NCI-H2196 treated with DMSO at 0.1 percent for 48 hours (cell line): Measurements from ENCODE around the gene STKLD1.
"Not testable (repeated sequence)": the region's sequence is repeated elsewhere in the genome, so short reads cannot be mapped to it uniquely, and the experiment has no call there.

ENCODE experiments used
- DNase-seq: peaks from one replicate; lab custom pipeline; 2025; ENCODE audit not compliant: unreplicated experiment; lab: John Stamatoyannopoulos, UW

The STKLD1 gene

GRCh38 chr9:133382507-133383141, 6.5 kb downstream of the STKLD1 start:
- DNase-seq, result no peak

GRCh38 chr9:133383438-133383837, 7.3 kb downstream of the STKLD1 start:
- DNase-seq, result no peak

GRCh38 chr9:133384736-133385321, 8.7 kb downstream of the STKLD1 start:
- DNase-seq, result no peak

DNA sequence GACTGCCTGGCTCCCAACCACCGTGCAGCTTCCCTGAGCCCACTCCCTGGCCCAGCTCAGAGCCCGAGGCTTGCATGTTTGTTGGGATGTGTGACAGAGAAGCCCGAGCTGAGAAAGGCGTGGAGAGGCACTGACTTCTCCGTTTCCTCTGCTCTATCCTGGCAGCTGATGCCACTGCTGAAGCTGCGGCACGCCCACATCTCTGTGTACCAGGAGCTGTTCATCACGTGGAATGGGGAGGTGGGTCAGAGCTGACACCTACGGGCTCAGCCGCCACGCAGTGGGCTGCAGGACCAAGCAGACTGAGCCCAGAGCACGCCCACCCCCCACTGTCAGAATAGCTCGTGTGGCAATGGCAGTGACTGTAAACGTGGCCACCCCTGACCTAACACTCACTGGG, 9.3 kb downstream of the STKLD1 start:
- no peak for DNase-seq

GRCh38 chr9:133386338-133386737, 10.2 kb downstream of the STKLD1 start:
- DNase-seq, result no peak

- DNase-seq, result no peak
Observed at GRCh38 chr9:133387680-133388079, 11.5 kb downstream of the STKLD1 start.

DNA sequence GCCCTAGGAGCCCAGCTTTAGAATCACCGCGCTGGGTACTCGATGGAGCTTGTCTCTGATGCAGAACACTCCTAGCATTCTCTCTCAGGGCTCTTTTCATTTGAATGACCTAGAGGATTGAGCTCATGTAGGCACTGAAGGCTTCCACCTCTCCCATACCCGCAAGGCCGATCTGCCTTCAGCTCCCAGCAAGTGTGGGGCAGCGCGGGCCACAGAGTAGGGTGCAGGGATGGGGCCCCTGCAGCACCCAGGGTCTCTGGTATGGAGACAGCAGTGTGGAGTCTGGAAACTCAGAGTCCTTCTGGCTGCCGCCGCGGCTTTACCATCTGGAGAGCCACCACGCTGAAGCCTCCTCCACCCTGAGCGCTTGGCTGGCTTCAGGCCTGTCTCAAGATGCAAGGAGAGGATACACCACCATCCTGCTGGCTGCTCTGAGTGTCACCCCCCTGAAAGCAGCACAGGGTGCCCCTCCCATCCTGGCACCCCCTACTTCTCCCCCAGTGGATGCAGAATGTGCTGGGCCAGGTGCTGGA, 12.9 kb downstream of the STKLD1 start:
- DNase-seq, result no peak

- DNase-seq, result no peak
Observed at GRCh38 chr9:133389562-133389961, 13.4 kb downstream of the STKLD1 start.

DNA sequence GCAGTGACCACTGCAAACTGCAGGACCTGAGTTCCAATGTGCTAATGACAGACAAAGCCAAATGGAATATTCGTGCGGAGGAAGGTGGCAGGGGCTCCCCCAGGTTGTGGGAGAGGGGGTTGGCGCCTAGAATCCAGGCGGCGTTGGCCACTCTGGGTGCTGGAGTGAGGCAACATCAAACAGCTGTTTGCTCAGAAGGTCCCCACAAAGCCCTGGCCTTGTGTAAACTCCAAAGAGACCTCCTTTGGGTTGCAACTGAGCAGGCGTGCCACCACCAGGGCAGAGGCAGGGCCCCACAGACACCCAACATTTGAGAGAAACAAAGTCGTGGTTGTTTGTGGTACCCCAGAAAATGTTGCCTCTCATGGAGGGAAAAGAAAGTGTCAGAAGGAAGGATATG, 14.5 kb downstream of the STKLD1 start:
- no peak for DNase-seq

- DNase-seq, result not testable (repeated sequence)
Observed at GRCh38 chr9:133391449-133391848, 15.3 kb downstream of the STKLD1 start.

DNA sequence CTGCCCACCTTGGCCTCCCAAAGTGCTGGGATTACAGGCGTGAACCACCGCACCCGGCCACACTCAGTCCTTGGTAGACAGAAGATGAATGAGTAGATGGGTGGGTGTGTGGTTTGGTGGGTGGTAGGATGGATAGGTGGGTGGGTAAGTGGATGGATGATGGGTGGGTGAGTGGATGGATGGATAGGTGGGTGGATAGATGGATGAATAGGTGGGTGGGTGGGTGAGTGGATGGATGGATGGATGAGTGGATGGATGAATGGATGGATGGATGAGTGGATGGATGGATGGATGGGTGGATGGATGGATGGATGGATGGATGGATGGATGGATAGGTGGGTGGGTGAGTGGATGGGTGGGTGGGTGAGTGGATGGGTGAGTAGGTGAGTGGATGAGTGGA, 16.1 kb downstream of the STKLD1 start:
- not testable (repeated sequence) for DNase-seq

DNA sequence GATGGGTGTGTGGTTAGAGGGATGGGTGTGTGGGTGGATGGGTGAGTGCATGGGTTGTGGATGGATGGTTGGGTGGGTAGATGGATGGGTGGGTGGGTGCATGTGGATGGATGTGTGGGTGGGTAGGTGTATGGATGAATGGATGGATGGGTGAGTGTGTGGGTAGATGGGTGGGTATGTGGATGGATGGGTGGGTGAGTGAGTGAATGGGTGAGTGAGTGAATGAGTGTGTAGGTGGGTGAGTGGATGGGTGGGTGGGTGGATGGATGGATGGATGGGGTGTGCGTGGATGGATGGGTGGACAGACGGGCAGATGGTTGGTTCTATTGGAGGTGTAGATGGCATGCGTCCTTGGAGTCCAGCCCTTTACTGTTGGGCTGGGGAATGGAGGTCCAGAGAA, 17.2 kb downstream of the STKLD1 start:
- no peak for DNase-seq

DNA sequence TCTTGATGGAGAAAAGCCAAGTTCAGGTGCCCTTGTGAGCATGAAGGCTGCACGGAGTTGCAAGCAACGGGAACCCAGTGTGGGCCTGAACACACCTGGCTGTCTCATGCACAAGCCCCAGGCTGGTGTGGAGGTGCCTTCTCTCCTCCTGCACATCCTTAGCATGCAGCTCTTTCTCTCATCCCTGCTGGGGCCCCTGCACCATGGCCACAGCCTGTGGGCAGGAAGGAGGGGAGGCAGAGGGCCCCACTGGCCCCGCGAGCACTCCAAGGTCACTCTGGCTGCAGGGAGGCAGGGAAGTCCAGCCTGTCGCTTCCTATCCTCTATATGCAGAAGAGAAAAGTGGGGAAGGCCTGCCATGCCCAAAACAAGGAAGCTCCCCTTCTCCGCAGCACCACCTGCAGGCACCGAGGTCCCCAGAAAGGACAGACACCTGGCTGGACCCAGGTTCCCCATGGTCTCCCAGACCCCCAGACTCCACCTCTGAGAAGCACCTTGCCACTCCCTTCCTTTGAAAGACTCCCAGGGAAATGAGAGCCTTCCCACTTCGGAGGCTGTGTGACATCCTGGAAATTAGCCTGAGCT, 18.6 kb downstream of the STKLD1 start:
- no peak for DNase-seq

GRCh38 chr9:133396952-133397351, 20.8 kb downstream of the STKLD1 start:
- no peak for DNase-seq

GRCh38 chr9:133397370-133397769, 21.2 kb downstream of the STKLD1 start:
- no peak for DNase-seq

- DNase-seq, result no peak
Observed at GRCh38 chr9:133397895-133398294, 21.7 kb downstream of the STKLD1 start.

- DNase-seq, result no peak
Observed at GRCh38 chr9:133400292-133400691, 24.1 kb downstream of the STKLD1 start.

- DNase-seq, result no peak
Observed at GRCh38 chr9:133401588-133401987, 25.4 kb downstream of the STKLD1 start.

GRCh38 chr9:133402689-133403088, 26.5 kb downstream of the STKLD1 start:
- no peak for DNase-seq

- peak; percentile 50 for DNase-seq
Observed at GRCh38 chr9:133403766-133404453, 27.7 kb downstream of the STKLD1 start.

DNA sequence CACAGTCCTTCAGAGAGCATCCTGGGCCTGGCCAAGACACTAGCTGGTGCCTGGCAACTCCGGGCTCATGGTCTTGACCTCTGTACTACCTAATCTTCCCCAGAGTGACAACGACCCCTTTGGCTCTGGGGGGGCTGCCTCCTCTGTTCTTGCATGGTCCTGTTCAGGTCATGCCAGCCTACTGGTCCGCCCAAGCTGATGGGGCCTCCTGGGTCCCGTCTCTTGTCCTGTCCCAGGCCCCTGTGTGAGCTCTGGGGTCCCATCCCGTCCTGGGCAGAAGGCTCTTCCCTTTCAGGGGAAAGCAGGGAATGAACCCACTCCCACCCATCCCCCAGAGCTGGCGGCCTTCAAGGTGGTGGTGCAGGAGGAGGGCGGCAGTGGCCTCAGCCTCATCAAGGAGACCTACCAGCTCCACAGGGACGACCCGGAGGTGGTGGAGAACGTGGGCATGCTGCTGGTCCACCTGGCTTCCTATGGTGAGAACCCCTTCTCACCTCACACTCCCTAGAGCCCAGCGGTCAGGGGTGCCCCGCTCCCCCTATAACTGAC, 28.4 kb downstream of the STKLD1 start:
- DNase-seq, result no peak
